ENCODE results near the gene FLG2. TPM values are rescaled to one million over a fixed set of nuclear protein-coding genes. Genes with fewer than 3 reads are reported as not detected.

Gene FLG2
- polyA plus RNA-seq, 3 donors: not detected

GRCh38 chr1:152325111-152325510 lies 34.7 kb downstream of the FLG2 start, which contains the start of gene FLG:
TSS of gene FLG (minus strand) at chr1:152325239. CDS start at chr1:152315456, 9,783 bp downstream.
- Histone ChIP-seq H3K27me3 (ENCODE audit: control insufficient read depth in 2 of 2, insufficient read depth in 2 of 2, low read length in 2 of 2) (peaks cover 0 to 5% of the 10 kb centered on the region in 2 donors), H3K9me3 (replicated peaks in 1 of 2; ENCODE audit: control insufficient read depth in 1 of 2, insufficient read depth in 1 of 2, low read length in 2 of 2) (no peaks in the 10 kb centered on the region), H3K4me2 (replicated peaks; ENCODE audit: extremely low read depth, low read length, poor library complexity, severe bottlenecking) (no peak within 1 kb of the TSS), H3K79me2 (ENCODE audit: insufficient read depth, low read length) (no peaks in the 10 kb centered on the region), H2AFZ (ENCODE audit: insufficient read depth, low read depth, low read length, poor library complexity, severe bottlenecking) (no peak within 1 kb of the TSS), H3K36me3 (replicated peaks in 1 of 2; ENCODE audit: control insufficient read depth in 1 of 2, insufficient read depth in 2 of 2, low read length in 2 of 2) (no peaks in the 10 kb centered on the region), H3K27ac (ENCODE audit: low read depth in 1 of 2, low read length in 2 of 2) (no peak within 1 kb of the TSS), H3K4me1 (ENCODE audit: control insufficient read depth in 1 of 2, insufficient read depth in 2 of 2, low read length in 2 of 2) (no peaks in the 10 kb centered on the region), H3K9ac (ENCODE audit: insufficient read depth, low read length, poor library complexity, severe bottlenecking) (no peak within 1 kb of the TSS), H3K4me3 (replicated peaks in 1 of 3; ENCODE audit: low read depth in 2 of 3, low read length in 3 of 3) (no peak within 1 kb of the TSS), H4K20me1 (ENCODE audit: insufficient read depth, low read length) (no peaks in the 10 kb centered on the region)
- H3K4me3 Mint-ChIP-seq: no peak within 1 kb of the TSS
- no peak for DNase-seq
- H3K9me3 Mint-ChIP-seq: no peaks in the 10 kb centered on the region
- no peak within 1 kb of the TSS for H3K27ac Mint-ChIP-seq
- intact Hi-C loops (cut with micrococcal nuclease): no loop called here
- H3K4me1 Mint-ChIP-seq: no peaks in the 10 kb centered on the region
- TF ChIP-seq CTCF (IDR thresholded peaks at IDR 0.05): no peak
- H3K36me3 Mint-ChIP-seq: no peaks in the 10 kb centered on the region
- WGBS (ENCODE audit: insufficient coverage): no CpG with 5 or more reads among the region's 1 CpG
- peaks cover 0 to 2% (median 2%) of the 10 kb centered on the region in 3 donors for H3K27me3 Mint-ChIP-seq (ENCODE audit: low read depth in 3 of 3)

GRCh38 chr1:152313970-152314369 lies 45.8 kb downstream of the FLG2 start:
- no peaks in the 10 kb centered on the region for H3K4me1 ChIP-seq (ENCODE audit: control insufficient read depth in 1 of 2, insufficient read depth in 2 of 2, low read length in 2 of 2)
- TF ChIP-seq CTCF (IDR thresholded peaks at IDR 0.05): no peak
- H4K20me1 ChIP-seq (ENCODE audit: insufficient read depth, low read length): no peaks in the 10 kb centered on the region
- no peak overlapping the region for H3K4me3 ChIP-seq (replicated peaks in 1 of 3; ENCODE audit: low read depth in 2 of 3, low read length in 3 of 3)
- Mint-ChIP-seq H3K4me1 (peaks cover 4% of the 10 kb centered on the region), H3K27ac (no peak overlapping the region), H3K36me3 (no peaks in the 10 kb centered on the region), H3K27me3 (ENCODE audit: low read depth in 3 of 3) (no peaks in the 10 kb centered on the region), H3K4me3 (no peak overlapping the region), H3K9me3 (peaks cover 36 to 47% (median 42%) of the 10 kb centered on the region in 7 donors)
- peaks cover 26 to 46% of the 10 kb centered on the region in 2 donors for H3K9me3 ChIP-seq (replicated peaks in 1 of 2; ENCODE audit: control insufficient read depth in 1 of 2, insufficient read depth in 1 of 2, low read length in 2 of 2)
- WGBS (ENCODE audit: insufficient coverage): 100% methylated on average over 1 of the region's 1 CpG
- no peak overlapping the region for H3K27ac ChIP-seq (ENCODE audit: low read depth in 1 of 2, low read length in 2 of 2)
- intact Hi-C loops (cut with micrococcal nuclease): no loop called here
- H3K4me2 ChIP-seq (replicated peaks; ENCODE audit: extremely low read depth, low read length, poor library complexity, severe bottlenecking): no peak overlapping the region
- H3K79me2 ChIP-seq (ENCODE audit: insufficient read depth, low read length): no peaks in the 10 kb centered on the region
- no peaks in the 10 kb centered on the region for H3K27me3 ChIP-seq (ENCODE audit: control insufficient read depth in 2 of 2, insufficient read depth in 2 of 2, low read length in 2 of 2)
- H3K36me3 ChIP-seq (replicated peaks in 1 of 2; ENCODE audit: control insufficient read depth in 1 of 2, insufficient read depth in 2 of 2, low read length in 2 of 2): no peaks in the 10 kb centered on the region
- no peak overlapping the region for H2AFZ ChIP-seq (ENCODE audit: insufficient read depth, low read depth, low read length, poor library complexity, severe bottlenecking)
- DNase-seq: no peak
- no peak overlapping the region for H3K9ac ChIP-seq (ENCODE audit: insufficient read depth, low read length, poor library complexity, severe bottlenecking)

Measured in CD14-positive monocyte (primary cell).